IMR-90 (cell line): ENCODE results near the gene OPCML. TPM values are rescaled to one million over a fixed set of nuclear protein-coding genes. Genes with fewer than 3 reads are reported as not detected.
A peak's percentile ranks its signal among the peaks of the same experiment; 100 is the strongest.

Experiments
- ATAC-seq: fragments of 200-7000 bp; cut with Tn5 transposase; 2 replicates; pipeline ENCODE4 v1.9.1; 2020; ENCODE audit warnings: low read depth, mild to moderate bottlenecking, moderate library complexity
- BruUV-seq: library from RNA; stranded (reverse); fragments of 400-500 nt; replicated peaks from 2 replicates; lab custom pipeline; 2021; lab: Mats Ljungman, UMichigan
- CTCF ChIA-PET: fragments of 300-600 bp; formaldehyde crosslinking; extraction: SDS; loops from one replicate; lab custom pipeline; 2021; ENCODE audit warnings: antibody characterized with exemption; lab: Yijun Ruan, JAX
- POLR2A ChIA-PET: fragments of 300-600 bp; sonication (Branson Sonifier 250); formaldehyde crosslinking; loops from one replicate; lab custom pipeline; 2022; ENCODE audit warnings: antibody characterized with exemption; ENCODE audit not compliant: unreplicated experiment; lab: Charles Lee
- DNase-seq: peaks from one replicate; pipeline ENCODE4 v3.0.0; 2013
- H2AFZ ChIP-seq: replicated peaks from 2 replicates; pipeline ENCODE3; 2013; ENCODE audit warnings: low read length, mild to moderate bottlenecking; ENCODE audit not compliant: poor library complexity
- H2AK5ac ChIP-seq: 2 replicates; pipeline ENCODE4 v1.6.1; 2013; ENCODE audit warnings: low read depth, low read length, inconsistent platforms
- H2AK9ac ChIP-seq: replicated peaks from 2 replicates; pipeline ENCODE3; 2013; ENCODE audit warnings: mild to moderate bottlenecking, low read depth, low read length, moderate library complexity; ENCODE audit not compliant: poor library complexity
- H2BK120ac ChIP-seq: 2 replicates; pipeline ENCODE4 v1.6.1; 2013; ENCODE audit warnings: low read depth, low read length, inconsistent platforms
- H2BK15ac ChIP-seq: 3 replicates; pipeline ENCODE4 v1.6.1; 2013; ENCODE audit warnings: low read depth, low read length, inconsistent platforms
- H2BK20ac ChIP-seq: 2 replicates; pipeline ENCODE4 v1.6.1; 2013; ENCODE audit warnings: low read depth, mild to moderate bottlenecking, inconsistent platforms, low read length, moderate library complexity
- H2BK5ac ChIP-seq: 2 replicates; pipeline ENCODE4 v1.6.1; 2013; ENCODE audit warnings: mild to moderate bottlenecking, low read depth, low read length, inconsistent platforms; ENCODE audit not compliant: poor library complexity, severe bottlenecking
- H3K14ac ChIP-seq: replicated peaks from 2 replicates; pipeline ENCODE4 v1.6.1; 2013; ENCODE audit warnings: low read depth, low read length, inconsistent platforms
- H3K18ac ChIP-seq: 2 replicates; pipeline ENCODE4 v1.6.1; 2013; ENCODE audit warnings: low read depth, low read length, control low read depth
- H3K23ac ChIP-seq: 2 replicates; pipeline ENCODE4 v1.6.1; 2013; ENCODE audit warnings: low read depth, low read length, inconsistent platforms
- H3K27ac ChIP-seq: 2 replicates; pipeline ENCODE4 v1.5.1; 2013; ENCODE audit warnings: mild to moderate bottlenecking, control low read depth, low read length; ENCODE audit not compliant: insufficient read depth
- H3K27me3 ChIP-seq: 2 replicates; pipeline ENCODE4 v1.6.1; 2013; ENCODE audit warnings: low read length; ENCODE audit not compliant: control insufficient read depth, insufficient read depth
- H3K36me3 ChIP-seq: 2 replicates; pipeline ENCODE4 v1.6.1; 2013; ENCODE audit warnings: low read length, mixed read lengths; ENCODE audit not compliant: control insufficient read depth, insufficient read depth
- H3K4ac ChIP-seq: 2 replicates; pipeline ENCODE4 v1.6.1; 2013; ENCODE audit warnings: low read depth, low read length, inconsistent platforms
- H3K4me1 ChIP-seq: 2 replicates; pipeline ENCODE4 v1.6.1; 2013; ENCODE audit warnings: low read length, mixed read lengths; ENCODE audit not compliant: control insufficient read depth, insufficient read depth
- H3K4me2 ChIP-seq: 2 replicates; pipeline ENCODE4 v1.6.1; 2013; ENCODE audit warnings: low read depth, mild to moderate bottlenecking, control low read depth, low read length, moderate library complexity
- H3K4me3 ChIP-seq: 2 replicates; pipeline ENCODE4 v1.5.1; 2013; ENCODE audit warnings: low read depth, mild to moderate bottlenecking, control low read depth, low read length, moderate library complexity; ENCODE audit not compliant: insufficient read depth
- H3K56ac ChIP-seq: 2 replicates; pipeline ENCODE4 v1.6.1; 2013; ENCODE audit warnings: low read length, inconsistent platforms; ENCODE audit not compliant: insufficient read depth; ENCODE audit errors: extremely low read depth
- H3K79me1 ChIP-seq, 2 experiments: 2 replicates each; pipeline ENCODE4 v1.6.1; 2013; ENCODE audit warnings: low read length in 2 of 2, inconsistent platforms in 1 of 2, low read depth in 1 of 2
- H3K9ac ChIP-seq: 2 replicates; pipeline ENCODE4 v1.6.1; 2013; ENCODE audit warnings: low read depth, low read length, control low read depth
- H3K9me1 ChIP-seq: 2 replicates; pipeline ENCODE4 v1.6.1; 2013; ENCODE audit warnings: low read length, inconsistent platforms; ENCODE audit not compliant: insufficient read depth
- H3K9me3 ChIP-seq: 2 replicates; pipeline ENCODE4 v1.6.1; 2013; ENCODE audit warnings: low read length; ENCODE audit not compliant: control insufficient read depth, insufficient read depth
- H4K20me1 ChIP-seq: 2 replicates; pipeline ENCODE4 v1.6.1; 2013; ENCODE audit warnings: low read length, inconsistent platforms; ENCODE audit not compliant: insufficient read depth
- H4K5ac ChIP-seq: 2 replicates; pipeline ENCODE4 v1.6.1; 2013; ENCODE audit warnings: mild to moderate bottlenecking, low read depth, low read length, control low read depth
- H4K8ac ChIP-seq, 2 experiments: 2 replicates each; pipeline ENCODE4 v1.6.1; 2013; ENCODE audit warnings: low read depth in 2 of 2, low read length in 2 of 2, control low read depth in 1 of 2, inconsistent platforms in 1 of 2
- H4K91ac ChIP-seq: 2 replicates; pipeline ENCODE4 v1.6.1; 2013; ENCODE audit warnings: low read depth, low read length, inconsistent platforms; ENCODE audit not compliant: insufficient read depth
- BHLHE40 ChIP-seq: fragments of 150-350 bp; IDR thresholded peaks from 2 replicates; pipeline ENCODE4 v1.6.1; 2016; ENCODE audit warnings: mild to moderate bottlenecking, low read depth, low read length
- CEBPB ChIP-seq: IDR thresholded peaks from 2 replicates; pipeline ENCODE4 v1.6.1; 2012; ENCODE audit warnings: low read depth, low read length, improper control_type of control experiment
- CHD1 ChIP-seq: IDR thresholded peaks from 2 replicates; pipeline ENCODE4 v1.6.1; 2012; ENCODE audit warnings: low read depth, low read length, improper control_type of control experiment
- CTCF ChIP-seq: conservative IDR thresholded peaks from 2 replicates; pipeline ENCODE4 v1.5.1; 2012; ENCODE audit warnings: mild to moderate bottlenecking, low read depth, low read length, improper control_type of control experiment
- ELK1 ChIP-seq: fragments of 150-350 bp; IDR thresholded peaks from 2 replicates; pipeline ENCODE4 v1.6.1; 2016; ENCODE audit warnings: low read depth, mild to moderate bottlenecking, low read length, moderate library complexity, borderline replicate concordance
- FOS ChIP-seq: fragments of 150-350 bp; IDR thresholded peaks from 2 replicates; pipeline ENCODE4 v1.6.1; 2016; ENCODE audit warnings: low read depth, low read length
- MAFK ChIP-seq: IDR thresholded peaks from 2 replicates; pipeline ENCODE4 v1.6.1; 2012; ENCODE audit warnings: low read depth, low read length, improper control_type of control experiment
- MAZ ChIP-seq: IDR thresholded peaks from 2 replicates; pipeline ENCODE4 v1.6.1; 2012; ENCODE audit warnings: low read depth, mild to moderate bottlenecking, low read length, improper control_type of control experiment, moderate library complexity, borderline replicate concordance
- MXI1 ChIP-seq: IDR thresholded peaks from 2 replicates; pipeline ENCODE4 v1.6.1; 2012; ENCODE audit warnings: low read depth, mild to moderate bottlenecking, low read length, moderate library complexity, borderline replicate concordance
- NFE2L2 ChIP-seq: fragments of 150-350 bp; IDR thresholded peaks from 2 replicates; pipeline ENCODE4 v1.6.1; 2016; ENCODE audit warnings: low read depth, mild to moderate bottlenecking, low read length
- POLR2A ChIP-seq: IDR thresholded peaks from 2 replicates; pipeline ENCODE4 v1.6.1; 2012; ENCODE audit warnings: mild to moderate bottlenecking, low read depth, low read length
- RAD21 ChIP-seq: IDR thresholded peaks from 2 replicates; pipeline ENCODE4 v1.6.1; 2012; ENCODE audit warnings: low read length, improper control_type of control experiment
- RCOR1 ChIP-seq: IDR thresholded peaks from 2 replicates; pipeline ENCODE4 v1.6.1; 2012; ENCODE audit warnings: mild to moderate bottlenecking, low read length, improper control_type of control experiment; ENCODE audit not compliant: insufficient replicate concordance
- RFX5 ChIP-seq: IDR thresholded peaks from 2 replicates; pipeline ENCODE4 v1.8.0; 2012; ENCODE audit warnings: low read depth, mild to moderate bottlenecking, low read length, moderate library complexity
- SMC3 ChIP-seq: fragments of 150-350 bp; IDR thresholded peaks from 2 replicates; pipeline ENCODE4 v1.6.1; 2016; ENCODE audit warnings: low read depth, mild to moderate bottlenecking, antibody characterized with exemption, low read length, moderate library complexity
- USF2 ChIP-seq: fragments of 150-350 bp; IDR thresholded peaks from 2 replicates; pipeline ENCODE4 v1.6.1; 2017; ENCODE audit warnings: mild to moderate bottlenecking, antibody characterized with exemption, low read length, low read depth
- WGBS, 2 experiments: methylation state at CpG; one replicate each; pipeline versions ENCODE4 v1.1.5 to v1.1.7; 2013; ENCODE audit warnings: missing lambda C conversion rate in 2 of 2; ENCODE audit not compliant: insufficient read length in 1 of 2; ENCODE audit errors: extremely low coverage in 2 of 2; 5-methylcytosine and 5-hydroxymethylcytosine counted together
- dilution Hi-C: fragments of 300-500 bp; cut with HindIII; formaldehyde crosslinking; loops from one replicate; pipeline ENCODE4 v1.14.3; 2018; ENCODE audit warnings: low sequenced_read_pairs; ENCODE audit not compliant: unreplicated experiment
- in situ Hi-C: fragments of 300-500 bp; cut with MboI; formaldehyde crosslinking; loops from 3 replicates; pipeline ENCODE4 v1.14.3; 2019; ENCODE audit warnings: low sequenced_read_pairs, inconsistent platforms, mixed read lengths
- intact Hi-C: fragments of 100-400 bp; cut with micrococcal nuclease; formaldehyde crosslinking; loops from 2 replicates; pipeline ENCODE4 v1.10.0; 2022
- polyA plus RNA-seq, 3 experiments: library from polyadenylated mRNA; depleted of rRNA; stranded (reverse); fragments of >200 nt; gene quantifications; 2 replicates each; pipeline ENCODE4 v1.2.3, GENCODE V29; 2012; ENCODE audit warnings: low replicate concordance in 1 of 3
- total RNA-seq: library from RNA; depleted of rRNA; stranded (reverse); fragments of >200 nt; gene quantifications from 2 replicates; pipeline ENCODE4 v1.2.3, GENCODE V29; 2012

Gene OPCML
- total and polyA plus RNA-seq, 2 of the 4 experiments (the other 2 are of a cell fraction), result under 0.01 to 2.6 TPM

- ChIA-PET POLR2A (no interaction called here), CTCF (no interaction called here)
- Histone ChIP-seq H3K18ac (no peak overlapping the region), H3K27ac (no peak overlapping the region), H2AK9ac (no peak overlapping the region), H3K56ac (no peak overlapping the region), H3K4ac (no peak overlapping the region), H3K23ac (no peak overlapping the region), H4K91ac (no peak overlapping the region), H2BK5ac (no peak overlapping the region), H3K9me1 (no peaks in the 10 kb centered on the region), H3K4me2 (no peak overlapping the region), H2AK5ac (no peak overlapping the region), H4K5ac (no peak overlapping the region), H3K27me3 (no peaks in the 10 kb centered on the region), H3K4me3 (no peak overlapping the region), H3K9ac (no peak overlapping the region), H4K8ac (no peak overlapping the region), H2BK20ac (no peak overlapping the region), H4K20me1 (no peaks in the 10 kb centered on the region), H3K4me1 (no peaks in the 10 kb centered on the region), H3K14ac (no peak overlapping the region), H3K79me1 (no peaks in the 10 kb centered on the region), H3K36me3 (no peaks in the 10 kb centered on the region), H2BK120ac (no peak overlapping the region), H2BK15ac (no peak overlapping the region), H2AFZ (no peak overlapping the region), H3K9me3 (no peaks in the 10 kb centered on the region)
- dilution Hi-C loops, result no loop called here
- in situ Hi-C loops, result no loop called here
- WGBS, 2 experiments, result no CpG with 5 or more reads among the region's 6 CpGs
- no TSS peak for BruUV-seq
- TF ChIP-seq CHD1 (no peak), RCOR1 (no peak), MAZ (no peak), RAD21 (no peak), SMC3 (no peak), POLR2A (no peak), NFE2L2 (no peak), MAFK (no peak), RFX5 (no peak), ELK1 (no peak), CTCF (no peak), BHLHE40 (no peak), FOS (no peak), USF2 (no peak), CEBPB (no peak), MXI1 (no peak)
- intact Hi-C loops, result no loop called here
- no peak for ATAC-seq
- DNase-seq, result peak; percentile 4
These were observed 1013.0 kb downstream of the OPCML start for GRCh38 chr11:132519241-132519815.
